Measurements from ENCODE around the gene POLR2I.
"Not testable (repeated sequence)": the region's sequence is repeated elsewhere in the genome, so short reads cannot be mapped to it uniquely, and the experiment has no call there.

Gene POLR2I

DNA sequence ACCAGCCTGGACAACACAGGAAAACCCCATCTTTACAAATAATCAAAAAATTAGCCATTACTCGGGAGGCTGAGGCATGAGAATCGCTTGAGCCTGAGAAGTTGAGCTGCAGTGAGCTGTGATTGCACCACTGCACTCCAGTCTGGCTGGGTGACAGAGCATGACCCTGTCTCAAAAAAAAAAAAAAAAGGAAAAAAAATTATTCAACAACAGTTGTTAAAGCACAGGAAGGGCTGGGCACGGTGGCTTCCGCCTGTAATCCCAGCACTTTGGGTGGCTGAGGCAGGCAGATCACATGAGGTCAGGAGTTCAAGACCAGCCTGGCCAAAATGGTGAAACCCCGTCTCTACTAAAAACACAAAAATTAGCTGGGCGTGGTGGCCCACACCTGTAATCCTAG lies 16.5 kb upstream of the POLR2I start:
- not testable (repeated sequence) for FAIRE-seq

GRCh38 chr19:36128392-36128736 lies 13.7 kb upstream of the POLR2I start:
- FAIRE-seq, result no peak

DNA sequence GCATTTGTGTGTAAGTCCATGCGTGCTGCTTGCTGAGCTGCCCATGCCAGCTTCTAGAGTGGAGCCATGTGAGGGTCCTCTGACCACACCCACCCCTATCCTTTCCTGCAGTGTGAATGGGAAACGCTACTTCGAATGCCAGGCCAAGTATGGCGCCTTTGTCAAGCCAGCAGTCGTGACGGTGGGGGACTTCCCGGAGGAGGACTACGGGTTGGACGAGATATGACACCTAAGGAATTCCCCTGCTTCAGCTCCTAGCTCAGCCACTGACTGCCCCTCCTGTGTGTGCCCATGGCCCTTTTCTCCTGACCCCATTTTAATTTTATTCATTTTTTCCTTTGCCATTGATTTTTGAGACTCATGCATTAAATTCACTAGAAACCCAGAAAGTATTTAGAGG lies 10.9 kb upstream of the POLR2I start:
- FAIRE-seq, result no peak

DNA sequence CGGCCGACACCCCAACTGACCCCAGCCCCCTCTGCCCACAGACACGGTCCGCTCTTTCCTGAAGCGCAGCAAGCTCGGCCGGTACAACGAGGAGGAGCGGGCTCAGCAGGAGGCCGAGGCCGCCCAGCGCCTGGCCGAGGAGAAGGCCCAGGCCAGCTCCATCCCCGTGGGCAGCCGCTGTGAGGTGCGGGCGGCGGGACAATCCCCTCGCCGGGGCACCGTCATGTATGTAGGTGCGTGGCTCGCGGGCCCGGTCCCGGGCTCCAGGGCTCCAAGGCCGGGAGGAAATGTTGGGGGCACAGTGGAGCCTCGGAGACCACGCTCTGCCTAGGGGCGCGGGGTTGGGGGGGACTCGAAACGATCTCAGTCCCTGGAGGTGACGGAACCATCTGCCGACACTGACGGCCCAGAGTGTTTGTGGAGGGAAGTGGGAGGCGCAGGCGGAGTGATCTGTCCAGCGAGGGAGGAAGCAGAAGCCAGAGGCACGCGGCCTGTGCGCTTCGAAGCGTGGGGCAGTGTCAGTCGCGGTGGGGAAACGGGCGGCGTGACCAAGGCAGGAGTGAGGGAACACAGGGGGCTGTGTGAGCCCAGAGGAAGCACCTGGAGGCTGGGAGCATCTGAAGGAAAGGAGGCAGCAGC lies 6.9 kb upstream of the POLR2I start:
- no peak for FAIRE-seq

DNA sequence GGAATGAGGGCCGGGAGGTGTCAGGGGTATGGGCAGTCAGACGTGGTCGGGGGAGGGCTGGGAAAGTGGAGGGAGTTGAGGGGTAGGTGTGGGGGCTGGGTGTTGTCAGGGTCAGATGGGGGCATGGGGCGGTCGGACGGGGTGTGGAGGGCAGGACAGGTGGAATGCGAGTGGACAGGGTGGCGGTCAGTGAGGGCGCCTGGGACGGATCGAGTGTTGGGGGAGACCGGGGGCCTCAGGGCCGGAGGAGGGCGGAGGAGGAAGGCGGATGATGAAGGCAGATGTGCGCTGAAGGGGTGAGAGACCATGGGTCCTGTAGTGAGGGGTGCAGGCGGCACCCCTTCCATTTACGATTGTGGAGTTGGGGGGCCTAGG lies 6.3 kb upstream of the POLR2I start:
- no peak for FAIRE-seq

DNA sequence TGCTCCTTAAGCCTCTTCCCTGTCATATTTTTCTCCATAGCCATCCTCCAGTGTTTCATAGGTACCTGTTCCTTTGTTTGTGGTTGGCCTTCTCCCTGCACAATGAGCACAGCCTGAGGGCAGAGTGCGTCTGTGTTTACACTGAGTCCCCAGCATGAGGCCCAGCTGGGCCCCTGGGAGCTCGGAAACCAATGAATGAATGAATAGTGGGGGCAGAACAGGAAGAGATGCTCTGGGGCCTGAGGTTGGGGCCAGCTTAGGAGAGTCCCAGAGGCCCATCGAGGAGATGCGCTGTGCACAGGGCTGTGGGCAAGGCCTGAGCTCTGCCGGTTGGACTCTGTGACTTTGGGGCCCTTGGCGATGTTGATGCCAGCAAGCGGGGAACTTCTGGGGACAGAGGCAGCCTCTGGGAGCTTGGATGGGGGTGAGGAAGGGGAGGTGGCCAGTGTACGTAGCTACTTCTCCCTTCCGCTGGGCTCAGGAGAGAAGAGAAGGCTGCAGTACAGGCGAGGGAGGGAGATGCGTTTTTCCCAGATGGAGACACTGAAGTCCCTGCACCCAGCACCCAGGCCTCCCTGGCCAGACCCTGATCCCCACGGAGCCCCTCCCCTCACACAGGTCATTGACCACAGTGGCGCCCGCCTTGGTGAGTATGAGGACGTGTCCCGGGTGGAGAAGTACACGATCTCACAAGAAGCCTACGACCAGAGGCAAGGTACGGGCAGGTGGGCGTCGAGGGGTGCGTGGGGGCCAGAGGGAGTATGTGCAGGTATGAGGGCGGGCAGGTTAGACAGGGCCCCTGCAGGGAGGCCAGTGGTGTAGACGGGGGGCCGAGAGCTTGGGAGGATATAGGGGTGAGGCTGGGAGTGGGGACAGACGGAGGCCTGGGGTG lies 5.7 kb upstream of the POLR2I start:
- FAIRE-seq, result no peak

DNA sequence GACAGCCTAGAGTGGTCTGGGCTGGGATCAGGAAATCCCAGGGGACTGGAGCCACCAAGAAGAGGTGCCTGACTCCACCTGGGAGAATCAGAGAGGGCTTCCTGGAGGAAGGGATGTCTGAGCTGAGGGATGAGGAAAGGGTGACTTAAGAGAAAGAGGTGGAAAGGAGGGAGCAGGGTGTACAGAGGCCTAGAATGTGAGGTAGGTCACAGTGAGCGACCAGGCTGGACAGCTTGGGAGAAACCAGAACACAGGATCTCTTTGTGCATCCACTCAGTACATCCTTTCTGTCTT lies 1.6 kb upstream of the POLR2I start:
- no peak for FAIRE-seq

DNA sequence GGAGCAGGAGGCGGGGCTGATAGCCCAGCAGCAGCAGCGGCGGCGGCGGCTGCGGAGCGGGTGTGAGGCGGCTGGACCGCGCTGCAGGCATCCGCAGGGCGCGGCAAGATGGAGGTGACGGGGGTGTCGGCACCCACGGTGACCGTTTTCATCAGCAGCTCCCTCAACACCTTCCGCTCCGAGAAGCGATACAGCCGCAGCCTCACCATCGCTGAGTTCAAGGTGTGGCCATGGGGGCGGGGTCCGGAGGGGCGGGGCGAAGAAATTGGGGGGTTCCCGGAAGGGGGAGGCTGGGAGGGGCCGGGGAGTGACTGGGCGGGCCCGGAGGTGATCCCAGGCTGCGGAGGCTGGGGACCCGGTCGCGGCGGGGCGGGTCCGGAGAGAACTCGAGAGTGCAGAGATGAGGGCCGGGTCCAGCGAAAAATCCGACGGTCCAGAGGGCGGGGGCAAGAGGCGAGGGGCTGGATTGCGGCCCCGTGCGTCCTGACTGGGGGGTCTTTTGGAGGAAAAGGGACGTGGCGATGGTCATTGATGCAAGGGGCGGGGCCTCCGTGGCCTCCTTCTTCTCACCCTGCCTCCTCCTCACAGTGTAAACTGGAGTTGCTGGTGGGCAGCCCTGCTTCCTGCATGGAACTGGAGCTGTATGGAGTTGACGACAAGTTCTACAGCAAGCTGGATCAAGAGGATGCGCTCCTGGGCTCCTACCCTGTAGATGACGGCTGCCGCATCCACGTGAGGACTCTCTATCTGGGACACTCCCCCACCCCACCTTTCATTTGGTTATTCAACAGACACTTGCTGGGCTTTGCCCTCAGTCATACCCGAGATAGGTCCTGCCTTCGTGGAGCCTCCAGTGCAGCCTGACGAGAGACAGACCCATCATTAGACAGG lies 1.0 kb upstream of the POLR2I start, which contains the start of gene TBCB:
TSS of gene TBCB (plus strand) at position 16 of the 891 bp plus-strand sequence. CDS start at position 109, 93 bp downstream.
- FAIRE-seq, result no peak

GRCh38 chr19:36113894-36114720 lies 568 bp downstream of the POLR2I start:
- no peak for FAIRE-seq

DNA sequence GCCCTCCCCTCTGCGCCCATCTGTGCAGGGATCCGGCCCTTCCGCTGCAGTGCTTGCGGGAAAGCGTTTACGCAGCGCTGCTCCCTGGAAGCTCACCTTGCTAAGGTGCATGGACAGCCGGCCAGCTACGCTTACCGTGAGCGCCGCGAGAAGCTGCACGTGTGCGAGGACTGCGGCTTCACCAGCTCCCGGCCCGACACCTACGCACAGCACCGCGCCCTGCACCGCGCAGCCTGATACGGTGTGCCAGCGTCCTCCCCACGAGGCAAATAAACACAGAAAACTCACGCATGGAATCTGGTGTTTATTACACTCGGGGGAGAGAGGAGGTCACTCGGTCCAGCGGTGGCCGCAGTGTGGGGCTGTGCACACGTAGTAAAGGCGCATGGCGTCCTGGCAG lies 1.2 kb downstream of the POLR2I start:
- FAIRE-seq, result no peak

DNA sequence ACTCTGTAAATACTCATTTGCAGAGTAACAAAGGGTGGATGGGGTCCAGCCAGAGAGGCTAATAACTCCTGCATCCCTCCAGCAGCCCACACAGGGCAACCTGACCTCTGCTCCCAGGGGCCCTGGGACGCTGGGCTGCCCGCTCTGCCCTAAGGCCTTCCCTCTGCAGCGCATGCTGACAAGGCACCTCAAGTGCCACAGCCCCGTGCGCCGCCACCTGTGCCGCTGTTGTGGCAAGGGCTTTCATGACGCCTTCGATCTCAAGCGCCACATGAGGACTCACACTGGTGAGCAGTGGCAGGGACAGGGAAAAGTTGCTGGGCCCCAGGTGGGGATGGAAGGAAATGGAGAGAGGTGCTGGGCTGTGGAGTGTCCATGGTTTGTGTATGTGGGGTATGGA lies 2.0 kb downstream of the POLR2I start:
- FAIRE-seq, result no peak

GRCh38 chr19:36111200-36111539 lies 3.5 kb downstream of the POLR2I start:
- FAIRE-seq, result no peak

DNA sequence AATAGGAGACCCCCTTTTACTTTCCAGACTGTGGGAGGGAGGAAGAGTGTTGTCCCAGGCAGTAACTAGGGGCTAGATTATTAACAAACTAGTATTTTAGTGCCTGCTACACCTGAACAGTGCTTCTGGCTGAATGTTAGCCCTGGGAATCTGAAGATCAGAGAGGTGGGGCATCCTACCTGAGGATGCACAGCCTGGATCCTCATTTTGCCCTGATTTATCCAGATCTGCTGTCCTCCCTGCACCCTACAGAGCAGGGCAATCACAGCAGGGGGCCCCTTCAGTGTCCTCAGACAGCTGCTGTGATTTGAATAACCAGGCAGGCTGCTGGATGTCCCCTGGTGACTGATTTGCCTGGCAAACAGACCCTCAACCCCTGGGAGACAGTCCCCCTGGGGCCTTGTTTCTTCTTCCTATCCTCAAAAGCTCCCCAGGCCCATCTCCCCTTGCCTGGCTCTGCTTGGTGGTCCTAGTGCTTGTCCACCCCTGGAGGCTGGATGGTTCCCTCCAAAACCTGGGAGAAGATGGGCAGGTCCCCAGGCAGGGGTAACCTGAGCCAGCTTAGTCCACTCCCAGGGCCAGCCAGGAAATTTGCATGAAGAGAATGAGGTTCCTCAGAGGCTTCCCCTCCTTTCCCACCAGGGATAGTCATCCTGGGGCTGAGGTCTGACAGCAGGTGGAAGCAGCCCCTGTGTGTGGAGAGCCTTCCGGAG lies 4.0 kb downstream of the POLR2I start, which contains the start of gene OVOL3:
TSS of gene OVOL3 (plus strand) at position 657 of the 713 bp plus-strand sequence. CDS start 60 bp downstream, outside the sequence.
- no peak for FAIRE-seq

- FAIRE-seq, result no peak
Observed at GRCh38 chr19:36108684-36109083, 6.0 kb downstream of the POLR2I start.

DNA sequence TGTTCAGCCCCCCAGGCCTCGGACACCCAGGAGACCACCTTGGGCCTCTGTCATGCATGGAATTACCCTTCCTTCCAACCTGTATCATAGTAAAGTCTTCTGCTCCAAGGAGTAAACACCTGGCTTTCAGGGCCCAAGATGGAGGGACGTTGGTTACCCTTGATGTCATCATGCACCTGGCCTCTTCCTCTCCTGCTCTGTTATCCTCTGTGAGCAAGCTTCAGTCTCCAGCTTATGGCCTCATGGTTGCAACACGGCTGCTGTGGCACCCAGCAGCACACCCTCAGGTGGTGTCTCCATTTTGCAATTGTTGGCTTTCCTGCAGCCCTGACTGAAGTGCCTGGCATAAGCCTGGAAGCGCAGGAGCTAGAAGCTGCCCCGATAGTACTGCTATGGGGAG lies 7.7 kb downstream of the POLR2I start:
- no peak for FAIRE-seq

GRCh38 chr19:36106441-36106840 lies 8.2 kb downstream of the POLR2I start:
- no peak for FAIRE-seq

- FAIRE-seq, result no peak
Observed at GRCh38 chr19:36103842-36104552, 10.7 kb downstream of the POLR2I start.

DNA sequence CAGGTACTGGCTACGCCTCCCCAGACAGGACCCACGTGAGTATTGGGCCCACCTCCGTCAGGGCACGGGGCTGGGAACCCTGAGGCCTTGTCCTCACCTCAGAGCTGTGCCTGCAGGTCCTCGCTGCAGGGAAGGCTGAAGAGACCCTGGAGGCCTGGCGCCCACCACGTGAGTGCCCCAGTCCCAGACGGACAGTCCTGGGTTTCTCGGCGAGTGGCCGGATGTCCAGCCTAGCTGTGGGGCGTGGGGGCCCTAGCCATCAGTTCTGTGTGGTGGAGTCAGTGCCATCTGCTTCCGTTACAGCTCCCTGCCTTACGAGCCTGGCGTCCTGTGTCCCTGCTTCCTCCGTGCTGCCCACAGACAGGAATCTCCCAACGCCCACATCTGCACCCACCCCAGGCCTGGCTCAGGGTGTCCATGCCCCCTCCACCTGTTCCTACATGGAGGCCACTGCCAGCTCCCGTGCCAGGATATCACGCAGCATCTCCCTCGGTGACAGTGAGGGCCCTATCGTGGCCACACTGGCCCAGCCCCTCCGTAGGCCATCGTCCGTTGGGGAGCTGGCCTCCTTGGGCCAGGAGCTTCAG lies 11.5 kb downstream of the POLR2I start:
- no peak for FAIRE-seq

- FAIRE-seq, result no peak
Observed at GRCh38 chr19:36101550-36102327, 12.9 kb downstream of the POLR2I start.

- no peak for FAIRE-seq
Observed at GRCh38 chr19:36100476-36100875, 14.2 kb downstream of the POLR2I start.

All from islet of Langerhans (tissue), 1 donor.